ENCODE measurements around the gene BCL7B. TPM values are rescaled to one million over a fixed set of nuclear protein-coding genes. Genes with fewer than 3 reads are reported as not detected.
"Not testable (repeated sequence)": the region's sequence is repeated elsewhere in the genome, so short reads cannot be mapped to it uniquely, and the experiment has no call there.

BCL7B gene
- total and polyA plus RNA-seq, 8 donors: 9.0 to 105 (median 65.2) TPM

GRCh38 chr7:73593207-73594045 is 35.9 kb upstream of the BCL7B start:
- TF ChIP-seq POLR2A (IDR thresholded peaks at IDR 0.05): no peak
- no peak for TF ChIP-seq EP300 (IDR thresholded peaks at IDR 0.05)
- TF ChIP-seq POLR2AphosphoS5 (IDR thresholded peaks at IDR 0.05): no peak
- no peak for TF ChIP-seq CTCF (IDR thresholded peaks at IDR 0.05)
- intact Hi-C loops (cut with DNase I; ENCODE audit: low total_unique reads): no loop called here
- Histone ChIP-seq H3K4me3 (no peak overlapping the region), H3K4me1 (no peaks in the 10 kb centered on the region), H3K9me3 (no peaks in the 10 kb centered on the region), H3K27ac (no peak overlapping the region), H3K36me3 (no peaks in the 10 kb centered on the region), H3K27me3 (peaks cover 0 to 30% (median 5%) of the 10 kb centered on the region in 3 donors)
- DNase-seq: no peak
- WGBS, 5 donors: 68 to 79% (median 73%) methylated on average over 6 to 14 of the region's 14 CpGs

- no peaks in the 10 kb centered on the region for H3K27me3 ChIP-seq
- H3K27ac ChIP-seq: peak overlapping the region in 2 of 5 donors; percentile 37 to 47
- H3K36me3 ChIP-seq: no peaks in the 10 kb centered on the region
- DNase-seq: no peak
- peaks cover 0 to 13% (median 5%) of the 10 kb centered on the region in 4 donors for H3K4me1 ChIP-seq
- 94 to 95% (median 94%) methylated on average over 12 of the region's 12 CpGs for WGBS, 5 donors
- intact Hi-C loops (cut with DNase I; ENCODE audit: low total_unique reads): no loop called here
- no peaks in the 10 kb centered on the region for H3K9me3 ChIP-seq
- TF ChIP-seq EP300 (IDR thresholded peaks at IDR 0.05) (no peak), POLR2AphosphoS5 (IDR thresholded peaks at IDR 0.05) (no peak), POLR2A (IDR thresholded peaks at IDR 0.05) (no peak), CTCF (IDR thresholded peaks at IDR 0.05) (no peak)
- no peak overlapping the region for H3K4me3 ChIP-seq
Observed at GRCh38 chr7:73586911-73587310, 29.4 kb upstream of the BCL7B start.

- WGBS, 5 donors: 71 to 78% (median 78%) methylated on average over 2 of the region's 2 CpGs
- TF ChIP-seq CTCF (IDR thresholded peaks at IDR 0.05): no peak
- TF ChIP-seq POLR2A (IDR thresholded peaks at IDR 0.05): no peak
- TF ChIP-seq EP300 (IDR thresholded peaks at IDR 0.05): no peak
- no peak for TF ChIP-seq POLR2AphosphoS5 (IDR thresholded peaks at IDR 0.05)
- H3K36me3 ChIP-seq: no peaks in the 10 kb centered on the region
- H3K27ac ChIP-seq: no peak overlapping the region
- intact Hi-C loops (cut with DNase I; ENCODE audit: low total_unique reads): no loop called here
- H3K4me3 ChIP-seq: no peak overlapping the region
- H3K4me1 ChIP-seq: peaks cover 0 to 21% (median 5%) of the 10 kb centered on the region in 4 donors
- DNase-seq: no peak
- H3K27me3 ChIP-seq: no peaks in the 10 kb centered on the region
- H3K9me3 ChIP-seq: no peaks in the 10 kb centered on the region
Observed at GRCh38 chr7:73585196-73585595, 27.7 kb upstream of the BCL7B start.

- H3K27ac ChIP-seq: peak overlapping the region in 2 of 5 donors; percentile 46 to 71
- H3K36me3 ChIP-seq: no peaks in the 10 kb centered on the region
- intact Hi-C loops (cut with DNase I; ENCODE audit: low total_unique reads): no loop called here
- DNase-seq: no peak
- 89 to 94% (median 92%) methylated on average over 6 of the region's 6 CpGs for WGBS, 5 donors
- H3K9me3 ChIP-seq: no peaks in the 10 kb centered on the region
- no peaks in the 10 kb centered on the region for H3K27me3 ChIP-seq
- no peak for TF ChIP-seq EP300 (IDR thresholded peaks at IDR 0.05)
- TF ChIP-seq POLR2A (IDR thresholded peaks at IDR 0.05): no peak
- no peak for TF ChIP-seq POLR2AphosphoS5 (IDR thresholded peaks at IDR 0.05)
- no peak for TF ChIP-seq CTCF (IDR thresholded peaks at IDR 0.05)
- no peak overlapping the region for H3K4me3 ChIP-seq
- H3K4me1 ChIP-seq: peaks cover 2 to 30% (median 11%) of the 10 kb centered on the region in 4 donors
Observed at GRCh38 chr7:73582664-73583202, 25.2 kb upstream of the BCL7B start.

- intact Hi-C loops (cut with DNase I; ENCODE audit: low total_unique reads); DNase-seq; H3K9me3 ChIP-seq; H3K27me3 ChIP-seq; H3K36me3 ChIP-seq; H3K4me3 ChIP-seq: not testable (repeated sequence)
- WGBS, 5 donors: 79 to 85% (median 84%) methylated on average over 8 to 9 of the region's 9 CpGs
- H3K4me1 ChIP-seq: peaks cover 14 to 42% (median 26%) of the 10 kb centered on the region in 4 donors
- peak overlapping the region in 1 of 5 donors; percentile 71 for H3K27ac ChIP-seq
Observed at GRCh38 chr7:73581006-73581405, 23.5 kb upstream of the BCL7B start.
